HepG2 (cell line): ENCODE results near the gene SDK1. TPM values are rescaled to one million over a fixed set of nuclear protein-coding genes. Genes with fewer than 3 reads are reported as not detected.

Source experiments
- GTF2F1 ChIP-seq: fragments of 150-350 bp; IDR thresholded peaks from 2 replicates; pipeline ENCODE4 v1.6.1; 2014; ENCODE audit warnings: low read length
- KDM4B ChIP-seq: sonication (generic); formaldehyde crosslinking; IDR thresholded peaks from 2 replicates; pipeline ENCODE4 v1.4.0; 2020; ENCODE audit warnings: missing genetic modification reagents
- MBNL3 ChIP-seq: fragments of 250-450 bp; sonication (Bioruptor Pico); conservative IDR thresholded peaks from 2 replicates; pipeline ENCODE4 v1.8.0; 2022; ENCODE audit warnings: mild to moderate bottlenecking, inconsistent platforms
- MTF1 ChIP-seq: sonication (generic); formaldehyde crosslinking; IDR thresholded peaks from 2 replicates; pipeline ENCODE4 v1.5.0; 2020; ENCODE audit warnings: missing genetic modification reagents
- NONO ChIP-seq, 2 experiments: fragments of 450-650 bp in 1 of 2; sonication (generic) in 1 of 2; formaldehyde crosslinking in 1 of 2; IDR thresholded peaks in 1 of 2; conservative IDR thresholded peaks in 1 of 2; 2 replicates each; pipeline versions ENCODE4 v1.6.1 to v1.8.0; 2017 to 2022; ENCODE audit warnings: mild to moderate bottlenecking in 1 of 2, missing genetic modification reagents in 1 of 2, moderate library complexity in 1 of 2
- TMF1 ChIP-seq: sonication (generic); formaldehyde crosslinking; IDR thresholded peaks from 2 replicates; pipeline ENCODE4 v1.8.1; 2022; ENCODE audit warnings: low read depth, missing genetic modification reagents
- ZNF160 ChIP-seq: sonication (generic); formaldehyde crosslinking; IDR thresholded peaks from 2 replicates; pipeline ENCODE4 v1.8.0; 2022; ENCODE audit warnings: mild to moderate bottlenecking, inconsistent platforms, missing genetic modification reagents
- ZNF354B ChIP-seq: sonication (generic); formaldehyde crosslinking; IDR thresholded peaks from 2 replicates; pipeline ENCODE4 v1.8.0; 2022; ENCODE audit warnings: mild to moderate bottlenecking, missing genetic modification reagents
- polyA plus RNA-seq, 8 experiments: library from polyadenylated mRNA; depleted of rRNA in 3 of 8; stranded (reverse) in 7 of 8; unstranded in 1 of 8; fragments of >200 nt; fragmentation: Illumina TruSeq in 4 of 8; extraction: Trizol in 4 of 8; gene quantifications; 2 replicates each; pipeline versions ENCODE4 v1.2.1 to v1.2.3, GENCODE V29; 2011 to 2016; ENCODE audit warnings: low read depth in 4 of 8, missing spikeins in 1 of 8, mixed read lengths in 1 of 8; ENCODE audit not compliant: insufficient read depth in 1 of 8
- total RNA-seq, 5 experiments: library from RNA; depleted of rRNA; stranded (reverse); fragments of >200 nt; fragmentation: Illumina TruSeq; extraction: Trizol; gene quantifications; 2 replicates each; pipeline ENCODE4 v1.2.3, GENCODE V29; 2016; ENCODE audit warnings: low read depth in 1 of 5
- TF ChIP-seq, protein P1 (sequence below): sonication (generic); formaldehyde crosslinking; IDR thresholded peaks from 2 replicates; pipeline ENCODE4 v1.4.0; 2020; ENCODE audit warnings: mild to moderate bottlenecking, missing genetic modification reagents

The SDK1 gene
- total and polyA plus RNA-seq, 2 of the 13 experiments (the other 11 are each of a cell fraction or from before 2014, with no cell fraction given): 0.35 to 2.4 TPM

DNA sequence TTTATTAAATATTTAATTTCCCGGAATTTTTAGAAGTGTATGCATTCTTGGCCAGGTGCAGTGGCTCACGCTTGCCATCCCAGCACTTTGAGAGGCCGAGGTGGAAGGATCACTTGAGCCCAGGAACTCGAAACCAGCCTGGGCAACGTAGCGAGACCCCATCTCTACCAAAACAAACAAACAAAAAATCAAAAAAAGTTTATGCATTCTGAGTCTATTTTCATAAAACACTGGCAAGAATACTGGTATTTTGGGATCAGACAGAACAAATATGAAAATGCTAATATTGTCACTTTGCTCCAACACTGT, 940.2 kb downstream of the SDK1 start (continued):
- TF ChIP-seq, protein P1, sequence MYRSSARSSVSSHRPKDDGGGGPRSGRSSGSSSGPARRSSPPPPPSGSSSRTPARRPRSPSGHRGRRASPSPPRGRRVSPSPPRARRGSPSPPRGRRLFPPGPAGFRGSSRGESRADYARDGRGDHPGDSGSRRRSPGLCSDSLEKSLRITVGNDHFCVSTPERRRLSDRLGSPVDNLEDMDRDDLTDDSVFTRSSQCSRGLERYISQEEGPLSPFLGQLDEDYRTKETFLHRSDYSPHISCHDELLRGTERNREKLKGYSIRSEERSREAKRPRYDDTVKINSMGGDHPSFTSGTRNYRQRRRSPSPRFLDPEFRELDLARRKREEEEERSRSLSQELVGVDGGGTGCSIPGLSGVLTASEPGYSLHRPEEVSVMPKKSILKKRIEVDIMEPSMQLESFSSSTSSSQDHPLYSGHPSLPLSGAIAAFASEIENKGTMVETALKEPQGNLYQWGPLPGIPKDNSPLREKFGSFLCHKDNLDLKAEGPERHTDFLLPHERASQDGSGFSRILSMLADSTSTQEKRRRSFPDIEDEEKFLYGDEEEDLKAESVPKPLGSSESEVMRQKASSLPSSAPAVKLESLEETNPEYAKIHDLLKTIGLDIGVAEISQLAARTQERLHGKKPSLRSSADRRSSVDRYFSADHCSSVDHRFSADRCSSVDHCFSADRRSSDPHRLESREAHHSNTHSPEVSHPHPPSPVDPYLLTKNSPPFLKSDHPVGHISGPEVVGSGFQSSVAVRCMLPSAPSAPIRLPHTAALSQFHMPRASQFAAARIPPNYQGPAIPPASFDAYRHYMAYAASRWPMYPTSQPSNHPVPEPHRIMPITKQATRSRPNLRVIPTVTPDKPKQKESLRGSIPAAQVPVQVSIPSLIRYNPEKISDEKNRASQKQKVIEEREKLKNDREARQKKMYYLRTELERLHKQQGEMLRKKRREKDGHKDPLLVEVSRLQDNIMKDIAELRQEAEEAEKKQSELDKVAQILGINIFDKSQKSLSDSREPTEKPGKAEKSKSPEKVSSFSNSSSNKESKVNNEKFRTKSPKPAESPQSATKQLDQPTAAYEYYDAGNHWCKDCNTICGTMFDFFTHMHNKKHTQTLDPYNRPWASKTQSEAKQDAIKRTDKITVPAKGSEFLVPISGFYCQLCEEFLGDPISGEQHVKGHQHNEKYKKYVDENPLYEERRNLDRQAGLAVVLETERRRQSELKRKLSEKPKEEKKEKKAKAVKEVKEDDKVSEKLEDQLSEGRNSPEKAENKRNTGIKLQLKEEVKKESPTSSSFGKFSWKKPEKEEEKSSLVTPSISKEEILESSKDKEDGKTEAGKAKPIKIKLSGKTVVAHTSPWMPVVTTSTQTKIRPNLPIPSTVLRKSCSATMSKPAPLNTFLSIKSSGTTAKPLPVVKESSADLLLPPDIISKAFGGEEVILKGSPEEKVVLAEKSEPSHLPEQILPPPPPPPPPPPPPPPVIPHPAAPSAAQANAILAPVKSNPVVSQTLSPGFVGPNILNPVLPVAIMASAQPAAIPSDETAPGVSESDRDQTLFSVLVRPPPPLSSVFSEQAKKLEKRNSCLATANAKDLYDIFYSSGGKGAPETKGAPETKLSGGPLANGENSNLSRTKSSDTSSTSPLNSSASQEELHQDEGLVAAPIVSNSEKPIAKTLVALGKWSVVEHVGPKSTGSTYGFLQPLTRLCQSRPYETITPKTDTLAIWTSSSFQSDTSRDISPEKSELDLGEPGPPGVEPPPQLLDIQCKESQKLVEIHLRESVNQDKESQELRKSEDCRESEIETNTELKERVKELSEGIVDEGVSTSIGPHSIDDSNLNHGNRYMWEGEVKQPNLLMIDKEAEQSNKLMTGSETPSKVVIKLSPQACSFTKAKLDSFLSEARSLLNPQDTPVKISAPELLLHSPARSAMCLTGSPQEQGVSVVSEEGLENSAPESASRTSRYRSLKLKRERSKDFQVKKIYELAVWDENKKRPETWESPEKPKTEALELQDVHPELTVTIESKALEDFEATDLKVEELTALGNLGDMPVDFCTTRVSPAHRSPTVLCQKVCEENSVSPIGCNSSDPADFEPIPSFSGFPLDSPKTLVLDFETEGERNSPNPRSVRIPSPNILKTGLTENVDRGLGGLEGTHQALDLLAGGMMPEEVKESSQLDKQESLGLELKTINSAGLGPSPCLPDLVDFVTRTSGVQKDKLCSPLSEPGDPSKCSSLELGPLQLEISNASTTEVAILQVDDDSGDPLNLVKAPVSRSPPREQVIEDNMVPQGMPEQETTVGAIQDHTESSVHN: no peak
- no peak for TF ChIP-seq TMF1 (CRISPR knock-in tag)
- TF ChIP-seq MBNL3 (CRISPR knock-in tag): no peak
- no peak for TF ChIP-seq MTF1 (CRISPR knock-in tag)
- TF ChIP-seq GTF2F1: no peak
- TF ChIP-seq ZNF160 (CRISPR knock-in tag): no peak
- no peak for TF ChIP-seq NONO (IDR thresholded peaks at IDR 0.05)
- TF ChIP-seq NONO (CRISPR knock-in tag; conservative IDR thresholded peaks at IDR 0.05): no peak
- TF ChIP-seq ZNF354B: no peak
- TF ChIP-seq KDM4B (CRISPR knock-in tag): no peak
